HepG2 (cell line): Measurements from ENCODE around the gene PRKCD.

Source experiments
- CREB1 ChIP-seq, 2 experiments: fragments of 450-650 bp in 1 of 2; IDR thresholded peaks; 2 replicates each; pipeline ENCODE4 v1.6.1; 2016 to 2017; ENCODE audit warnings: control low read depth in 1 of 2, mild to moderate bottlenecking in 1 of 2, missing compliant biosample characterization in 1 of 2, missing genetic modification characterization in 1 of 2
- ZNF431 ChIP-seq: sonication (generic); formaldehyde crosslinking; IDR thresholded peaks from 2 replicates; pipeline ENCODE4 v1.9.0; 2022; ENCODE audit warnings: missing genetic modification reagents, low read depth, mild to moderate bottlenecking, borderline replicate concordance
- ZNF503 ChIP-seq: sonication (generic); formaldehyde crosslinking; IDR thresholded peaks from 2 replicates; pipeline ENCODE4 v1.4.0; 2020; ENCODE audit warnings: missing genetic modification reagents
- TF ChIP-seq, protein P1 (sequence below): sonication (generic); formaldehyde crosslinking; IDR thresholded peaks from 2 replicates; pipeline ENCODE4 v1.5.0; 2020; ENCODE audit warnings: mild to moderate bottlenecking, missing genetic modification reagents, moderate library complexity

- TF ChIP-seq, protein P1, sequence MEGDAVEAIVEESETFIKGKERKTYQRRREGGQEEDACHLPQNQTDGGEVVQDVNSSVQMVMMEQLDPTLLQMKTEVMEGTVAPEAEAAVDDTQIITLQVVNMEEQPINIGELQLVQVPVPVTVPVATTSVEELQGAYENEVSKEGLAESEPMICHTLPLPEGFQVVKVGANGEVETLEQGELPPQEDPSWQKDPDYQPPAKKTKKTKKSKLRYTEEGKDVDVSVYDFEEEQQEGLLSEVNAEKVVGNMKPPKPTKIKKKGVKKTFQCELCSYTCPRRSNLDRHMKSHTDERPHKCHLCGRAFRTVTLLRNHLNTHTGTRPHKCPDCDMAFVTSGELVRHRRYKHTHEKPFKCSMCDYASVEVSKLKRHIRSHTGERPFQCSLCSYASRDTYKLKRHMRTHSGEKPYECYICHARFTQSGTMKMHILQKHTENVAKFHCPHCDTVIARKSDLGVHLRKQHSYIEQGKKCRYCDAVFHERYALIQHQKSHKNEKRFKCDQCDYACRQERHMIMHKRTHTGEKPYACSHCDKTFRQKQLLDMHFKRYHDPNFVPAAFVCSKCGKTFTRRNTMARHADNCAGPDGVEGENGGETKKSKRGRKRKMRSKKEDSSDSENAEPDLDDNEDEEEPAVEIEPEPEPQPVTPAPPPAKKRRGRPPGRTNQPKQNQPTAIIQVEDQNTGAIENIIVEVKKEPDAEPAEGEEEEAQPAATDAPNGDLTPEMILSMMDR (CRISPR knock-in tag) = no peak
- TF ChIP-seq ZNF503 (CRISPR knock-in tag) (no peak), CREB1 (IDR thresholded peaks at IDR 0.05) (no peak), CREB1 (CRISPR knock-in tag; IDR thresholded peaks at IDR 0.05) (no peak), ZNF431 (CRISPR knock-in tag) (no peak)
These were observed 23.7 kb downstream of the PRKCD start for GRCh38 chr3:53184701-53185100.
